ENCODE results near the gene SNAPC5.
A peak's percentile ranks its signal among the peaks of the same experiment; 100 is the strongest.
"Not testable (repeated sequence)": the region's sequence is repeated elsewhere in the genome, so short reads cannot be mapped to it uniquely, and the experiment has no call there.

Gene SNAPC5

GRCh38 chr15:66489179-66489791 is 8.3 kb downstream of the SNAPC5 start:
- no peak for DNase-seq

GRCh38 chr15:66488525-66488924 is 9.0 kb downstream of the SNAPC5 start:
- DNase-seq: no peak

GRCh38 chr15:66486887-66487286 is 10.7 kb downstream of the SNAPC5 start:
- no peak for DNase-seq

GRCh38 chr15:66484539-66485112 is 12.9 kb downstream of the SNAPC5 start:
- DNase-seq: no peak

- no peak for DNase-seq
Observed at GRCh38 chr15:66483131-66483566, 14.4 kb downstream of the SNAPC5 start.

- no peak for DNase-seq
Observed at GRCh38 chr15:66482539-66482938, 15.0 kb downstream of the SNAPC5 start.

GRCh38 chr15:66481107-66481856 is 16.3 kb downstream of the SNAPC5 start:
- no peak for DNase-seq

GRCh38 chr15:66480267-66480666 is 17.3 kb downstream of the SNAPC5 start:
- DNase-seq: no peak

GRCh38 chr15:66477011-66477410 is 20.6 kb downstream of the SNAPC5 start:
- no peak for DNase-seq

GRCh38 chr15:66476535-66476934 is 21.0 kb downstream of the SNAPC5 start:
- DNase-seq: no peak

GRCh38 chr15:66474963-66475362 is 22.6 kb downstream of the SNAPC5 start:
- no peak for DNase-seq

- DNase-seq: no peak
Observed at GRCh38 chr15:66474135-66474534, 23.4 kb downstream of the SNAPC5 start.

- DNase-seq: peak; percentile 2
Observed at GRCh38 chr15:66472176-66472999, 25.2 kb downstream of the SNAPC5 start.

GRCh38 chr15:66470825-66471224 is 26.7 kb downstream of the SNAPC5 start:
- DNase-seq: not testable (repeated sequence)

- not testable (repeated sequence) for DNase-seq
Observed at GRCh38 chr15:66467162-66468040, 30.2 kb downstream of the SNAPC5 start.

GRCh38 chr15:66465294-66465693 is 32.3 kb downstream of the SNAPC5 start:
- DNase-seq: not testable (repeated sequence)

GRCh38 chr15:66462627-66463026 is 34.9 kb downstream of the SNAPC5 start:
- DNase-seq: no peak

GRCh38 chr15:66461917-66462316 is 35.6 kb downstream of the SNAPC5 start:
- DNase-seq: no peak

- not testable (repeated sequence) for DNase-seq
Observed at GRCh38 chr15:66461294-66461693, 36.3 kb downstream of the SNAPC5 start.

GRCh38 chr15:66459818-66460615 is 37.5 kb downstream of the SNAPC5 start:
- no peak for DNase-seq

GRCh38 chr15:66456211-66456610 is 41.4 kb downstream of the SNAPC5 start:
- DNase-seq: no peak
